ENCODE measurements around the gene GAPDH.

GRCh38 chr12:6573001-6573400 is 38.7 kb downstream of the GAPDH start:
- TF ChIP-seq CTCF (IDR thresholded peaks at IDR 0.05; ENCODE audit: low read depth, low read length) (no peak), POLR2A (IDR thresholded peaks at IDR 0.05; ENCODE audit: extremely low read depth, insufficient read length) (no peak), MAX (IDR thresholded peaks at IDR 0.05; ENCODE audit: low read depth, low read length) (no peak), MYC (IDR thresholded peaks at IDR 0.05; ENCODE audit: low read depth, low read length) (no peak)

Measured in NB4 (cell line).